ENCODE results near the gene YPEL2.

Gene YPEL2

DNA sequence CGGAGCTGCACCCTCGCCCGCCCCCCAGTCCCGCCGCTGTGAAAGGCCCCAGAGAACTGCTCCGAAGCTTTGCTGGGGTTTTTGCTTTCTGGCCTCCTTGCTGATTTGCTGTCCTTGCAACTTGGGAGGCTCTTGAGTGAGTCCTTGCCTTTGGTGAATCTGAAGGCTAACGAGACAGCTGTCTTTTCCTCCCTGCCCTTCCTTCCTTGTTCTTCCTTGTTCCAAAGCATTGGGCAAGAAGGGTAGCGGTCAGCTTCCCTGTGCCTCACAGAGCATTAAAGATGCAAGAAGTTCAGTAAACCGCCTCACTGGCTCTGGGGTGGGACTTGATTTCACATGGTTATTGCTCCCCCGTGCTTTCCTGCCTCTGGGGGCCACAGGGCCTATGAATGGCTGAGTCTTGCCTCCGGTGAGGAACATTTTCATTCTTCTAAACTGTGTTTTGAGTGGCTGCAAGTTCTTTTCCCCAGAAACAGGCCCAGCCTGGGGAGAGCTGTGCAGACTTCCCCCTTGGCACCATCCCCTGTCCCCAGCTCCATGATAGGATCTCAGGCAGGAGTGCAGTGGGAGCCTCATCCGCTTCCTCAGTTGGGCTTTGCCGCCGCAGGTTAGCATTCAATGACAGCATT lies 1.4 kb downstream of the YPEL2 start:
- H3K79me2 ChIP-seq, result peaks cover 52% of the 10 kb centered on the region
- TF ChIP-seq, protein P1, sequence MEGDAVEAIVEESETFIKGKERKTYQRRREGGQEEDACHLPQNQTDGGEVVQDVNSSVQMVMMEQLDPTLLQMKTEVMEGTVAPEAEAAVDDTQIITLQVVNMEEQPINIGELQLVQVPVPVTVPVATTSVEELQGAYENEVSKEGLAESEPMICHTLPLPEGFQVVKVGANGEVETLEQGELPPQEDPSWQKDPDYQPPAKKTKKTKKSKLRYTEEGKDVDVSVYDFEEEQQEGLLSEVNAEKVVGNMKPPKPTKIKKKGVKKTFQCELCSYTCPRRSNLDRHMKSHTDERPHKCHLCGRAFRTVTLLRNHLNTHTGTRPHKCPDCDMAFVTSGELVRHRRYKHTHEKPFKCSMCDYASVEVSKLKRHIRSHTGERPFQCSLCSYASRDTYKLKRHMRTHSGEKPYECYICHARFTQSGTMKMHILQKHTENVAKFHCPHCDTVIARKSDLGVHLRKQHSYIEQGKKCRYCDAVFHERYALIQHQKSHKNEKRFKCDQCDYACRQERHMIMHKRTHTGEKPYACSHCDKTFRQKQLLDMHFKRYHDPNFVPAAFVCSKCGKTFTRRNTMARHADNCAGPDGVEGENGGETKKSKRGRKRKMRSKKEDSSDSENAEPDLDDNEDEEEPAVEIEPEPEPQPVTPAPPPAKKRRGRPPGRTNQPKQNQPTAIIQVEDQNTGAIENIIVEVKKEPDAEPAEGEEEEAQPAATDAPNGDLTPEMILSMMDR (IDR thresholded peaks at IDR 0.05), result no peak
- peak overlapping the region; percentile 91 for H3K4me2 ChIP-seq (ENCODE audit: low read length)
- H3K27ac ChIP-seq, result peak overlapping the region; percentile 96
- no peaks in the 10 kb centered on the region for H3K27me3 ChIP-seq (ENCODE audit: control insufficient read depth, insufficient read depth, low read length)
- H3K9me3 ChIP-seq (ENCODE audit: control insufficient read depth, low read length), result no peaks in the 10 kb centered on the region
- peak overlapping the region; percentile 90 for H3K4me3 ChIP-seq (ENCODE audit: low read depth, low read length)
- peaks cover 38% of the 10 kb centered on the region for H3K4me1 ChIP-seq
- H3K9ac ChIP-seq, result peak overlapping the region; percentile 89
- no peaks in the 10 kb centered on the region for H3K36me3 ChIP-seq (ENCODE audit: control insufficient read depth, insufficient read depth, low read length)
- peak overlapping the region; percentile 66 for H2AFZ ChIP-seq

DNA sequence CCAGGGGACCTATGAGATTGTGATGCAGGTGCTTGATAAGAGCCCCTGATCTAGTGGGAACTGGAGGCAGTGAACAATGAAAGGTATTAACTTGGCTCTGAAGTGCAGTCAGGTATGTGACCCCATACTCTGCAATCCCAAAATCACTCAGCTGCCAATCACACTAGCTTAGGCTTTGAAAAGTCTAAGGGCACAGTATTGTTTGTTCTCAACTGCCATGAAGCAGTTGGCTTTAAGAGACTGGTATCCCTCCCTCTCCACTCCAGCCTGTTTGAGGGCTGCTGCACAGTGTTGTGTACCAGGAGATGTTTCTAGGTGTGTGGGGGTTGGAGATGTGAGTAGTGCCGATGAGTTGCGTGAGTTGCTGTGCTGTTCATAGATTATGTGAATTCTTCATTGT lies 2.4 kb downstream of the YPEL2 start:
- no peak overlapping the region for H3K9ac ChIP-seq
- no peaks in the 10 kb centered on the region for H3K36me3 ChIP-seq (ENCODE audit: control insufficient read depth, insufficient read depth, low read length)
- peak overlapping the region; percentile 96 for H3K27ac ChIP-seq
- H3K9me3 ChIP-seq (ENCODE audit: control insufficient read depth, low read length), result no peaks in the 10 kb centered on the region
- TF ChIP-seq, protein P1 (IDR thresholded peaks at IDR 0.05), result no peak
- peaks cover 36% of the 10 kb centered on the region for H3K4me1 ChIP-seq
- H3K27me3 ChIP-seq (ENCODE audit: control insufficient read depth, insufficient read depth, low read length), result no peaks in the 10 kb centered on the region
- peak overlapping the region; percentile 90 for H3K4me3 ChIP-seq (ENCODE audit: low read depth, low read length)
- H2AFZ ChIP-seq, result no peak overlapping the region
- peak overlapping the region; percentile 91 for H3K4me2 ChIP-seq (ENCODE audit: low read length)
- peaks cover 61% of the 10 kb centered on the region for H3K79me2 ChIP-seq

DNA sequence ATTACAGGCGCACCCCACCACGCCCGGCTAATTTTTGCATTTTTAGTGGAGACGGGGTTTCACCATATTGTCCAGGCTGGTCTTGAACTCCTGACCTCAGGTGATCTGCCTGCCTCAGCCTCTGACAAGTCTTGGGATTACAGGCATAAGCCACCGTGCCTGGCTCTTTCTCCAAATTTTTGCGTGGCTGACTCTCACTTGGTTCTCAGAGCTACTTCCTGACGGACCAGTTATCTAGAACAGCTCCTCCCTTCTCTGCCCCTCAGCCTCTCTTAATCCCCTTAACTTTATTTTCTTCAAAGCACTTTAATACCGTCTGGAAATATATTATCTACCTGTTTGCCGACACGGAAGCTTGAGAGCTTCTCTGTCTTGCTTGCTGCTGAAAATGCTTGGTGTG lies 4.2 kb downstream of the YPEL2 start:
- no peak overlapping the region for H3K4me3 ChIP-seq (ENCODE audit: low read depth, low read length)
- H3K9me3 ChIP-seq (ENCODE audit: control insufficient read depth, low read length), result no peaks in the 10 kb centered on the region
- H3K27ac ChIP-seq, result no peak overlapping the region
- peaks cover 78% of the 10 kb centered on the region for H3K79me2 ChIP-seq
- peak overlapping the region; percentile 42 for H3K4me2 ChIP-seq (ENCODE audit: low read length)
- no peaks in the 10 kb centered on the region for H3K27me3 ChIP-seq (ENCODE audit: control insufficient read depth, insufficient read depth, low read length)
- no peak overlapping the region for H3K9ac ChIP-seq
- peaks cover 27% of the 10 kb centered on the region for H3K4me1 ChIP-seq
- no peaks in the 10 kb centered on the region for H3K36me3 ChIP-seq (ENCODE audit: control insufficient read depth, insufficient read depth, low read length)
- H2AFZ ChIP-seq, result no peak overlapping the region
- TF ChIP-seq, protein P1 (IDR thresholded peaks at IDR 0.05), result no peak

DNA sequence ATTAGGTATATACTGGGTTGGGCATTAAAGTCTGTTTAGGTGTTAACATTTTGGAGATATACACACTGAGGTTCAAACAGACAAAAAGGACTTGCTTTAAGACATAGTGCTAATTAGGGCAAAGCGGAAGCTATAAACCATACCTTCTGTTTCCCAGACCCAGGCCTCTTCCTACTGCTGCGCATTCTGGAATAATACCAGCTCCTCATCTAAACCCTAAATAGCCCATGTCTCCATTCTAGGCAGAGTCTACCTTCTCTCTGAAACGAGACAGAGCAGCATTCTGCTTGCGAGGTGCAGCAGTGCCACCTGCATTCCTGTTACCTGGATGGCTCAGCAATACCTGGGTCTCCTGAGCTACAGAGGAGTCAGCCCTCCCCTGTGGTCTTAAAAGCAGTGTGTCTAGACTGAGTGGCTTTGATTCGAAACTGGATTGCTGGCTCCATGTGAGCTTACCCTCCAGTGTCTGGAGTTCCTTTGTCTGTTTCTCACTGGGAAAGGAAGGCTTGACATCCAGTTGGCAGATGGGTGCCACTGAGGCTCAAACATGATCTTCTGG lies 6.4 kb downstream of the YPEL2 start:
- H3K9ac ChIP-seq, result no peak overlapping the region

More for the DNA sequence above, 6.4 kb downstream of the YPEL2 start:
- H3K27ac ChIP-seq, result no peak overlapping the region
- peaks cover 91% of the 10 kb centered on the region for H3K79me2 ChIP-seq
- TF ChIP-seq, protein P1 (IDR thresholded peaks at IDR 0.05), result no peak
- H3K4me2 ChIP-seq (ENCODE audit: low read length), result no peak overlapping the region
- H3K4me3 ChIP-seq (ENCODE audit: low read depth, low read length), result no peak overlapping the region
- no peak overlapping the region for H2AFZ ChIP-seq
- H3K36me3 ChIP-seq (ENCODE audit: control insufficient read depth, insufficient read depth, low read length), result no peaks in the 10 kb centered on the region
- H3K9me3 ChIP-seq (ENCODE audit: control insufficient read depth, low read length), result no peaks in the 10 kb centered on the region
- peaks cover 42% of the 10 kb centered on the region for H3K4me1 ChIP-seq
- H3K27me3 ChIP-seq (ENCODE audit: control insufficient read depth, insufficient read depth, low read length), result no peaks in the 10 kb centered on the region

Measured in parathyroid adenoma (tissue), 2 donors.